GM23338 (cell line): Measurements from ENCODE around the gene CATSPERE. TPM values are rescaled to one million over a fixed set of nuclear protein-coding genes. Genes with fewer than 3 reads are reported as not detected.

Experiments used
- ATAC-seq: fragments of 200-7000 bp; cut with Tn5 transposase; 3 replicates; pipeline ENCODE4 v1.9.1; 2020
- DNase-seq: peaks from one replicate; pipeline ENCODE4 v3.0.0-alpha.2; 2015; ENCODE audit warnings: low spot score
- H2AFZ ChIP-seq: fragments of 200-600 bp; sonication (generic); 2 replicates; pipeline ENCODE4 v1.8.0; 2016; ENCODE audit warnings: antibody characterized with exemption, mild to moderate bottlenecking, moderate library complexity
- H3F3A ChIP-seq: fragments of 200-600 bp; sonication (generic); replicated peaks from 2 replicates; pipeline ENCODE4 v1.8.0; 2017; ENCODE audit warnings: antibody characterized with exemption, mixed run types, low read depth
- H3K27ac ChIP-seq: fragments of 200-600 bp; sonication (generic); 2 replicates; pipeline ENCODE4 v1.6.1; 2016; ENCODE audit warnings: low read depth
- H3K27me3 ChIP-seq: fragments of 200-600 bp; sonication (generic); 2 replicates; pipeline ENCODE4 v1.8.0; 2016; ENCODE audit warnings: mild to moderate bottlenecking, mixed run types, moderate library complexity; ENCODE audit not compliant: insufficient read depth
- H3K36me3 ChIP-seq: fragments of 200-600 bp; sonication (generic); 2 replicates; pipeline ENCODE4 v1.8.0; 2016; ENCODE audit warnings: mild to moderate bottlenecking; ENCODE audit not compliant: insufficient read depth
- H3K4me1 ChIP-seq: fragments of 200-600 bp; sonication (generic); 2 replicates; pipeline ENCODE4 v1.8.0; 2016; ENCODE audit warnings: mild to moderate bottlenecking, moderate library complexity; ENCODE audit not compliant: insufficient read depth
- H3K4me2 ChIP-seq: fragments of 200-600 bp; sonication (generic); 2 replicates; pipeline ENCODE4 v1.7.1; 2017; ENCODE audit warnings: mixed run types
- H3K4me3 ChIP-seq: fragments of 200-600 bp; sonication (generic); 2 replicates; pipeline ENCODE4 v1.6.1; 2016; ENCODE audit warnings: mixed run types
- H3K79me2 ChIP-seq: fragments of 200-600 bp; sonication (generic); replicated peaks from 2 replicates; pipeline ENCODE4 v1.8.0; 2017; ENCODE audit warnings: mild to moderate bottlenecking; ENCODE audit not compliant: insufficient read depth
- H3K9me2 ChIP-seq: fragments of 200-600 bp; sonication (generic); 2 replicates; pipeline ENCODE4 v1.8.0; 2017; ENCODE audit not compliant: insufficient read depth
- H4K20me1 ChIP-seq: fragments of 200-600 bp; sonication (generic); replicated peaks from 2 replicates; pipeline ENCODE4 v1.8.0; 2017; ENCODE audit warnings: mild to moderate bottlenecking; ENCODE audit not compliant: insufficient read depth
- H3K27ac Mint-ChIP-seq: 2 replicates; pipeline ENCODE4 v1.8.0; 2020; ENCODE audit warnings: inconsistent platforms, mild to moderate bottlenecking, moderate library complexity, mixed read lengths
- H3K27me3 Mint-ChIP-seq: 3 replicates; pipeline ENCODE4 v1.8.0; 2022; ENCODE audit warnings: low read depth, mild to moderate bottlenecking, moderate library complexity, mixed read lengths, inconsistent platforms; ENCODE audit not compliant: insufficient read depth, poor library complexity
- H3K36me3 Mint-ChIP-seq: 3 replicates; pipeline ENCODE4 v1.8.0; 2021; ENCODE audit warnings: low read depth, mild to moderate bottlenecking, inconsistent platforms, moderate library complexity, mixed read lengths
- H3K4me1 Mint-ChIP-seq: 3 replicates; pipeline ENCODE4 v1.8.0; 2020; ENCODE audit warnings: mild to moderate bottlenecking, inconsistent platforms, mixed read lengths
- H3K4me3 Mint-ChIP-seq: 3 replicates; pipeline ENCODE4 v1.8.0; 2021; ENCODE audit warnings: moderate library complexity, mild to moderate bottlenecking, inconsistent platforms, mixed read lengths
- H3K9me3 Mint-ChIP-seq: 3 replicates; pipeline ENCODE4 v1.8.0; 2020; ENCODE audit warnings: moderate library complexity, mild to moderate bottlenecking, inconsistent platforms, mixed read lengths
- CREB1 ChIP-seq: fragments of 250-450 bp; sonication (Bioruptor Pico); IDR thresholded peaks from 2 replicates; pipeline ENCODE4 v1.5.0; 2020; ENCODE audit warnings: low read depth, mild to moderate bottlenecking, moderate library complexity
- CTCF ChIP-seq, 2 experiments: fragments of 200-600 bp in 1 of 2; sonication (generic) in 1 of 2; conservative IDR thresholded peaks; 2 replicates each; pipeline versions ENCODE4 v1.5.1 to v1.6.1; 2016 to 2017; ENCODE audit warnings: antibody characterized with exemption in 2 of 2, low read depth in 2 of 2, mild to moderate bottlenecking in 2 of 2, moderate library complexity in 1 of 2
- ETS1 ChIP-seq: IDR thresholded peaks from 2 replicates; pipeline ENCODE4 v1.6.1; 2016; ENCODE audit warnings: antibody characterized with exemption
- EZH2 ChIP-seq: fragments of 200-600 bp; sonication (generic); IDR thresholded peaks from one replicate; pipeline ENCODE4 v1.8.0; 2017; ENCODE audit warnings: antibody characterized with exemption, mild to moderate bottlenecking, low read depth; ENCODE audit not compliant: unreplicated experiment
- EZH2phosphoT487 ChIP-seq: fragments of 200-600 bp; sonication (generic); IDR thresholded peaks from one replicate; pipeline ENCODE4 v1.8.1; 2018; ENCODE audit warnings: antibody characterized with exemption; ENCODE audit not compliant: unreplicated experiment
- JUNB ChIP-seq: IDR thresholded peaks from one replicate; pipeline ENCODE4 v1.6.1; 2016; ENCODE audit warnings: antibody characterized with exemption; ENCODE audit not compliant: unreplicated experiment
- NANOG ChIP-seq: IDR thresholded peaks from 2 replicates; pipeline ENCODE4 v1.6.1; 2016; ENCODE audit warnings: antibody characterized with exemption, borderline replicate concordance
- POLR2AphosphoS5 ChIP-seq: IDR thresholded peaks from 2 replicates; pipeline ENCODE4 v1.6.1; 2016; ENCODE audit warnings: antibody characterized with exemption, low read depth
- REST ChIP-seq: IDR thresholded peaks from one replicate; pipeline ENCODE4 v1.6.1; 2018; ENCODE audit warnings: antibody characterized with exemption; ENCODE audit not compliant: unreplicated experiment
- STAT1 ChIP-seq: IDR thresholded peaks from one replicate; pipeline ENCODE4 v1.6.1; 2016; ENCODE audit warnings: antibody characterized with exemption; ENCODE audit not compliant: unreplicated experiment
- ZNF114 ChIP-seq: fragments of 250-450 bp; sonication (Bioruptor Pico); IDR thresholded peaks from 2 replicates; pipeline ENCODE4 v1.5.0; 2020; ENCODE audit warnings: mild to moderate bottlenecking, moderate library complexity
- ZNF331 ChIP-seq: fragments of 250-450 bp; sonication (Bioruptor Pico); IDR thresholded peaks from 2 replicates; pipeline ENCODE4 v1.5.0; 2020; ENCODE audit warnings: low read depth, mild to moderate bottlenecking, moderate library complexity
- ZNF462 ChIP-seq: fragments of 250-450 bp; sonication (Bioruptor Pico); IDR thresholded peaks from 2 replicates; pipeline ENCODE4 v1.5.0; 2020; ENCODE audit warnings: mild to moderate bottlenecking, moderate library complexity
- polyA plus RNA-seq: library from polyadenylated mRNA; unstranded; fragments of >200 nt; fragmentation: Nextera tagmentation; extraction: Ambion mirVana; gene quantifications from 2 replicates; pipeline ENCODE4 v1.2.1, GENCODE V29; 2016
- total RNA-seq: library from RNA; depleted of rRNA; stranded (reverse); fragments of >200 nt; shearing (Covaris generic); gene quantifications from 2 replicates; pipeline ENCODE4 v1.2.3, GENCODE V29; 2014

CATSPERE gene
- total and polyA plus RNA-seq, 2 experiments from 2014 or later = 0.70 TPM; not detected in 1

GRCh38 chr1:244598611-244599010 lies 137.5 kb downstream of the CATSPERE start:
- H3K27me3 ChIP-seq = no peaks in the 10 kb centered on the region
- H4K20me1 ChIP-seq = no peaks in the 10 kb centered on the region
- Mint-ChIP-seq H3K27me3 (peaks cover 7% of the 10 kb centered on the region), H3K4me3 (no peak overlapping the region), H3K27ac (no peak overlapping the region), H3K9me3 (no peaks in the 10 kb centered on the region), H3K36me3 (no peaks in the 10 kb centered on the region), H3K4me1 (peaks cover 5% of the 10 kb centered on the region)
- H3K4me3 ChIP-seq = no peak overlapping the region
- DNase-seq (no peak), ATAC-seq (no peak)
- no peaks in the 10 kb centered on the region for H3K4me1 ChIP-seq
- H2AFZ ChIP-seq = no peak overlapping the region
- H3K9me2 ChIP-seq = no peaks in the 10 kb centered on the region
- no peaks in the 10 kb centered on the region for H3F3A ChIP-seq
- H3K79me2 ChIP-seq = no peaks in the 10 kb centered on the region
- TF ChIP-seq ZNF462 (no peak), CTCF (conservative IDR thresholded peaks at IDR 0.05; ENCODE audit: low read depth in 2 of 2) (no peak), CREB1 (CRISPR knock-in tag) (no peak), STAT1 (no peak), REST (no peak), ETS1 (no peak), ZNF331 (no peak), ZNF114 (CRISPR knock-in tag) (no peak), EZH2 (no peak), POLR2AphosphoS5 (no peak), EZH2phosphoT487 (no peak), JUNB (no peak), NANOG (no peak)
- no peak overlapping the region for H3K4me2 ChIP-seq
- no peak overlapping the region for H3K27ac ChIP-seq
- H3K36me3 ChIP-seq = no peaks in the 10 kb centered on the region
